PFSK-1 (cell line): ENCODE data around the gene ACER3.

Experiments used
- FOXP2 ChIP-seq: optimal IDR thresholded peaks from 2 replicates; pipeline ENCODE3; 2011; ENCODE audit warnings: borderline replicate concordance, control low read depth, inconsistent platforms; ENCODE audit not compliant: insufficient read depth; ENCODE audit errors: extremely low read length, extremely low read depth
- POLR2AphosphoS5 ChIP-seq: IDR thresholded peaks from 2 replicates; pipeline ENCODE4 v1.6.1; 2012; ENCODE audit warnings: low read depth, mild to moderate bottlenecking, control low read depth, low read length, moderate library complexity
- SIN3A ChIP-seq: IDR thresholded peaks from 2 replicates; pipeline ENCODE4 v1.6.1; 2012; ENCODE audit warnings: mild to moderate bottlenecking, low read length, moderate library complexity, borderline replicate concordance; ENCODE audit not compliant: insufficient read depth
- TAF1 ChIP-seq: IDR thresholded peaks from 2 replicates; pipeline ENCODE4 v1.6.1; 2012; ENCODE audit warnings: low read length, control low read depth, borderline replicate concordance; ENCODE audit not compliant: insufficient read depth
- TF ChIP-seq, protein P1 (sequence below), 2 experiments: IDR thresholded peaks; 2 replicates each; pipeline versions ENCODE4 v1.6.1 to v1.8.0; 2011 to 2012; ENCODE audit warnings: low read depth in 2 of 2, low read length in 2 of 2, control low read depth in 1 of 2, inconsistent platforms in 1 of 2, mild to moderate bottlenecking in 1 of 2, moderate library complexity in 1 of 2; ENCODE audit not compliant: insufficient read depth in 1 of 2

The ACER3 gene

DNA sequence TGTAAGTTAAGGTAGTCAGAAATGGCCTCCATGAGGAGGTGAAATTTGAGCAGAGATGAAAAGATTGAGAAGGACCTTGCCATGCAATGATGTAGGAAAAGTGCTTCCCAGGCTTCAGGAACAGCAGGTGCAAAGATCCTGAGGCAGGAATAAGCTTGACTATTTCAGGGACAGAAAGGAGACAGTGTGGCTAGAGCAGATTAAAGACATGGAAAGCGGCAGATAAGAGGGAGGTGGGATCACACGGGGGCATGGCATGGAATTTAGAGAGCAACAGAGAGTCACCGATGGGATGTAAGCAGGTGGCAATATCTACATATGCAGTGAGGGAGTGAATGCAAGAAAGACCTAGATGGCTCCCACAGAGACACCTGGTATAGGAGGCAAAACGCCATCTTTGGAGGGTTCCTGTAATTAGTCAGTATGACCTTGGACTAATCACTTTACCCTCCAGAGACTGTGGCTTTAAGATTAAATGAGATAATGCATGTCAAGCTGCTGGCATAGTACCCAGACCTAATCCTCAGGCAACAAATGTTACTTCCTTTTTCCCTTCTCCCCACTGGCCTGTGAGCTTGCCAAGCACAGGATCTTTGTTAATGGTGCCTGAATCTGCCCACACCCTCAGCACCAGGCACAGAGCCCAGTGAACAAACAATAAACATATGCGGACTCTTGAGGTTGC, 24.6 kb upstream of the ACER3 start:
- TF ChIP-seq, protein P1, sequence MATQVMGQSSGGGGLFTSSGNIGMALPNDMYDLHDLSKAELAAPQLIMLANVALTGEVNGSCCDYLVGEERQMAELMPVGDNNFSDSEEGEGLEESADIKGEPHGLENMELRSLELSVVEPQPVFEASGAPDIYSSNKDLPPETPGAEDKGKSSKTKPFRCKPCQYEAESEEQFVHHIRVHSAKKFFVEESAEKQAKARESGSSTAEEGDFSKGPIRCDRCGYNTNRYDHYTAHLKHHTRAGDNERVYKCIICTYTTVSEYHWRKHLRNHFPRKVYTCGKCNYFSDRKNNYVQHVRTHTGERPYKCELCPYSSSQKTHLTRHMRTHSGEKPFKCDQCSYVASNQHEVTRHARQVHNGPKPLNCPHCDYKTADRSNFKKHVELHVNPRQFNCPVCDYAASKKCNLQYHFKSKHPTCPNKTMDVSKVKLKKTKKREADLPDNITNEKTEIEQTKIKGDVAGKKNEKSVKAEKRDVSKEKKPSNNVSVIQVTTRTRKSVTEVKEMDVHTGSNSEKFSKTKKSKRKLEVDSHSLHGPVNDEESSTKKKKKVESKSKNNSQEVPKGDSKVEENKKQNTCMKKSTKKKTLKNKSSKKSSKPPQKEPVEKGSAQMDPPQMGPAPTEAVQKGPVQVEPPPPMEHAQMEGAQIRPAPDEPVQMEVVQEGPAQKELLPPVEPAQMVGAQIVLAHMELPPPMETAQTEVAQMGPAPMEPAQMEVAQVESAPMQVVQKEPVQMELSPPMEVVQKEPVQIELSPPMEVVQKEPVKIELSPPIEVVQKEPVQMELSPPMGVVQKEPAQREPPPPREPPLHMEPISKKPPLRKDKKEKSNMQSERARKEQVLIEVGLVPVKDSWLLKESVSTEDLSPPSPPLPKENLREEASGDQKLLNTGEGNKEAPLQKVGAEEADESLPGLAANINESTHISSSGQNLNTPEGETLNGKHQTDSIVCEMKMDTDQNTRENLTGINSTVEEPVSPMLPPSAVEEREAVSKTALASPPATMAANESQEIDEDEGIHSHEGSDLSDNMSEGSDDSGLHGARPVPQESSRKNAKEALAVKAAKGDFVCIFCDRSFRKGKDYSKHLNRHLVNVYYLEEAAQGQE (IDR thresholded peaks at IDR 0.05; ENCODE audit: insufficient read depth in 1 of 2, low read depth in 2 of 2, low read length in 2 of 2): no peak
- no peak for TF ChIP-seq FOXP2
- no peak for TF ChIP-seq POLR2AphosphoS5
- no peak for TF ChIP-seq SIN3A
- no peak for TF ChIP-seq TAF1

DNA sequence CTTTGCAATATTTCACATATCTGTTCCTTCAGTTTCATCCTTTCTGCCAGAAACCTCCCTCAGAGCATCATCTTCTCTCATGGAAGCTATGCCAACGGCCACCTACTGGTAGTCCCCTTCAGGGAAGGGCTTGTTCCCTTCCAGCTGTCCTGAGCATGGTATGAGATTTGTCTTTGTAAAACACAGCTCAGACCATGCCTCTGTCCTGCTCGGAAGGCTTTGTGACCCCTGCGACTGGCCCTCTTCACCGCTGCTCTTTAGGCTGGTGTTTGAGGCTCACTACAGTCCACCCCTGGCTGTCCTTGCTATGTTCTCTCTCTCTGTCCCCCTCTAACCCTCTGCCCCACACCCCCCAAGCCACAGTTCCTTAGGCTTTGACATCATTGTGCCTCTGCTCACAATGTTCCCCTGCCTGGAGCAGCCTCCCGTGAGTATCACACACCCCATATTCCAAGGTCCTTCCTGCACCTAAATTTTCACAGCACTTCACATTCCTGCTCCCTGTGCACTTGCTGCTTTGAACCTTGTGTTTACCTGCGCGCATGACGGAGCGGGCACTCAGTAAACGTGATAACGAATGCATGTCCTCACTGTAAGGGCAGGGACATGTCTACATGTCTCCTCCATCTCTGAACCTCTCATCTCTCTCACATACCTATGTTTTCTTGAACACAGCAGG, 24.0 kb upstream of the ACER3 start:
- TF ChIP-seq POLR2AphosphoS5 (no peak), SIN3A (no peak), TAF1 (no peak), FOXP2 (no peak)
- TF ChIP-seq, protein P1 (IDR thresholded peaks at IDR 0.05; ENCODE audit: insufficient read depth in 1 of 2, low read depth in 2 of 2, low read length in 2 of 2): no peak

DNA sequence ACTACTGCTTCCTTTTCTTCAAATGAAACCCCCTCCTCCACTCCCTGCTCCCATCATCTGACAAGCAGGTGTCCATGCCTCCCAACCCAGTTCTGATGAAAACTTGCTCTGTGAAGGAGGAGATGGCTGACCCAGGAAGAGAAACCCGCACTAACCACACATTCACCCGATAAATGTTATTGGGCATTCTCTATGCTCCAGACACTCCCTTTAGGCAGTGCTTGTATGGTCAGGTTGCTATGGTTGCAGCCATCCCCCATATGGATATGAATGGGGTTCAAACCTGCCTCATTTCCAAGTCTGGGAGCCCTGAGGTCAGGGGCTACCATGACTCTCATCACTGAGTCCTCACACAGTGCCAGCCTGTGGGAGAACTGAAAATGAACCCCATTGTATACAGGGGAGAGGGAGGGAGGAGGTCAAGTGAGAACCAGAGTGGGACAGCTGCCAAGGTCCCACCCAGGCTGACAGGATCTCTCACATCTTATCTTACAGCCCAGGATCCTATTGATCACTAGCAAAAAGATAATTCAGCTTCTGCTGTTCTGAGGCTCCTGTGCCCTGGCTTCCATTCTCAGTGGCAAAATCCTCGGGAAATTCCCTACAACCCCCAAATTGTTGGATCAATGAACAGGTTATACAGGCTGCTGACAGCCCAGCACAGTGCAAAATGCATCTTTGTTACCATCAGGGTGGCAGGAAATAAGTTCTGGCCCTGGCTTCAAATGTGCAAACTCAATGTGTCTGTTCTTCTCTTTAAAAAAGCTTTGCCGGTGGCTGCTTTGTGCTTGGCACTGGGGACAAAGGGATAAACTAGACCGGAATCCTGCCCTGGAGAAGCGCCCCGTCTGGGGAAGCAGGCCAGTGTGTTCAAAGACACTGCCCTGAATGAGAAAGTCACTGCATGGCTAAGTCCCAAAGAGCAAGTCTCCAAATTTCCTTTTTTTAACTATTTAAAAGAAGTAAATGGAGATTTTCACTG, 22.7 kb upstream of the ACER3 start:
- TF ChIP-seq, protein P1 (IDR thresholded peaks at IDR 0.05; ENCODE audit: insufficient read depth in 1 of 2, low read depth in 2 of 2, low read length in 2 of 2): no peak
- no peak for TF ChIP-seq POLR2AphosphoS5

DNA sequence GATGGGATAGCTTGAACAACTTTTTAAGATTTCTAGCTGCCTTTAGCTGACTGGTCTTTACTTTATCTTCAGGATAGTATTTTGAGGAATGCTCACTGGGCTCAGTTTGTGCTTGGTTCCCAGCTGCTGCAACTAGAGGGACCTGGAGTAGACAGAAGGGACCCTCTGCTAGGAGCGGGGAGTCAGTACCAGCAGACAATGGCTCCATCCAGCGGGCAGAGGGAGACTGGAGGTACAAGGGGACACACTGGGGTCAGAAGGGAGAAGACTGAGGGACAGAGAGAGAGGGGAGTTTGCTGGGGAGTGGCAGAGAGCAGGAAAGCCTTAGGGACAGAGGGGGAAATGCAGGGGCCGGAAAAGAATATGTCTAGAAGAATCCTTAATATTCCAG, 22.0 kb upstream of the ACER3 start:
- TF ChIP-seq SIN3A (no peak), TAF1 (no peak), POLR2AphosphoS5 (no peak), FOXP2 (no peak)
- TF ChIP-seq, protein P1 (IDR thresholded peaks at IDR 0.05; ENCODE audit: insufficient read depth in 1 of 2, low read depth in 2 of 2, low read length in 2 of 2): no peak
